Endometrial microvascular endothelial cells (primary cell): ENCODE results near the gene NAA60. TPM values are rescaled to one million over a fixed set of nuclear protein-coding genes. Genes with fewer than 3 reads are reported as not detected.

ENCODE experiments used
- in situ Hi-C: cut with HindIII; loops from 2 replicates; pipeline ENCODE4 v1.10.0; 2017; ENCODE audit warnings: low sequenced_read_pairs, low pct_unique_long_range_greater_than_20kb; ENCODE audit errors: inconsistent ontology term
- total RNA-seq: library from RNA; depleted of rRNA; stranded (reverse); fragments of >200 nt; gene quantifications from one replicate; pipeline ENCODE4 v1.2.3, GENCODE V29; 2015; ENCODE audit errors: inconsistent ontology term

NAA60 gene
- total RNA-seq, 1 donor from 2014 or later, result 14.8 TPM

DNA sequence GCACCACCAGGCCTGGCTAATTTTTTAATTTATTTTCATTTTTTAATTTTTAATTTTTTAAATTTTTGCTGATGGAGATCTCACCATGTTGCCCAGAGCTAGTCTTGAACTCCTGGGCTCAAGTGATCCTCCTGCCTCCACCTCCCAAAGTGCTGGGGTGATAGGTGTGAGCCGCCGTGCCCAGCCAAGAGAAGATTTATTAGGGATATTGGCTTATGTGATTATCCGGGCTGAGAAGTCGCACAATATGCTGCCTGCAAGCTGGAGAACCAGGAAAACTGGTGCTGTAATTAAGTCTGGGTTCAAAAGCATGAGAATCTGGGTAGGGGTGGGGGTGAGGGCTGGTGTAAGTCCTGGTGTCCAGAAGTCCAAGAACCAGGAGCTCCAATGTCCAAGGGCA is 54.3 kb downstream of the NAA60 start:
- in situ Hi-C loops, result no loop called here

DNA sequence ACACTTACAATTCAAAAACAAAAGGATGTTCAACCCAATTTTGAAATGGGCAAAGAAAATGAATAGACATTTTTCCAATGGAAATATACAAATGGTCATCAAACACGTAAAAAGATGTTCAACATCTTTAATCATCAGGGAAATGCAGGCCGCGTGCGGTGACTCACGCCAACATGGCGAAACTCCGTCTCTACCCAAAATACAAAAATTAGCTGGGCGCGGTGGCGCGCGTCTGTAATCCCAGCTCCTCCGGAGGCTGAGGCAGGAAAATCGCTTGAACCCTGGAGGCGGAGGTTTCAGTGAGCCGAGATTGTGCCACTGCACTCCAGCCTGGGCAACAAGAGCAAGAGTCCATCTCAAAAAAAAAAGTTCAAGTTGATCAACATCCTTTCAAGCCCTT is 55.5 kb downstream of the NAA60 start:
- in situ Hi-C loops, result no loop called here

DNA sequence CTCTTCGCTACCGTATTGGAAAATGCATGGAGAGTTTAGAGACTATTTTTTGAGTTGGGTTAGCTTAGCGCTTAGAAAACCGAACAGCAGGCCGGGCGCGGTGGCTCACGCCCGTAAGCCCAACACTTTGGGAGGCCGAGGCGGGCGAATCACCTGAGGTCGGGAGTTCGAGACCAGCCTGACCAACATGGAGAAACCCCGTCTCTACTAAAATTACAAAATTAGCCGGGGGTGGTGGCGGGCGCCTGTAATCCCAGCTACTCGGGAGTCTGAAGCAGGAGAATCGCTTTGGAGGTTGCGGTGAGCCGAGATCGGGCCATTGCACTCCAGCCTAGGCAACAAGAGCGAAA is 57.9 kb downstream of the NAA60 start:
- in situ Hi-C loops, result loop anchor here (25.0 kb wide), 1 partner anchor 361 kb away; no protein-coding TSS in a partner anchor

DNA sequence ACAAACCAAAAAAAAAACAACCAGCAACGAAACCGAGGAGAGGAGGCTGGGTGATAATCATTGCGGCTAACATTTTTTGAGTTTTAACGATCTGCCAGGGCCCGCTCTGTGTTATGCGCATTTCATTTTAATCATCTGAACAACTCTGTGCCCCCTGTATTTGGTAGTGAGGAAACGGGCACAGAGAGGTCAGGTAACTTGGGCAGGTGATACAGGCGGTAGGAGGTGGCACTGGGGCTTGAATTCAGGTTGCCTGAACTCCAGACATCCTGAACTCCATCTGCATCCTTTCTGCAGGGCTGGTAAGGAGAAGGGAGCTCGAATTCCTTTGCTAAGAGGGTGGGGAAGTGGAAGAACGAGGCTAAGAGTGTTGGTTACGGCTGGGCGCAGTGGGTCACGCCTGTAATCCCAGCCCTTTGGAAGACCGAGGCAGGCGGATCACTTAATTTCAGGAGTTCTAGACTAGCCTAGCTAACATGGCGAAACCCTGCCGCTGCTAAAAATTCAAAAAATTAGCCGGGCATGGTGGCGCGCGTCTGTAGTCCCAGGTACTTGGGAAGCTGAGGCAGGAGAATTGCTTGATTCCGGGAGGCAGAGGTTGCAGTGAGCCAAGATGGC is 58.4 kb downstream of the NAA60 start:
- in situ Hi-C loops, result loop anchor here (25.0 kb wide), 1 partner anchor 360 kb away; no protein-coding TSS in a partner anchor

DNA sequence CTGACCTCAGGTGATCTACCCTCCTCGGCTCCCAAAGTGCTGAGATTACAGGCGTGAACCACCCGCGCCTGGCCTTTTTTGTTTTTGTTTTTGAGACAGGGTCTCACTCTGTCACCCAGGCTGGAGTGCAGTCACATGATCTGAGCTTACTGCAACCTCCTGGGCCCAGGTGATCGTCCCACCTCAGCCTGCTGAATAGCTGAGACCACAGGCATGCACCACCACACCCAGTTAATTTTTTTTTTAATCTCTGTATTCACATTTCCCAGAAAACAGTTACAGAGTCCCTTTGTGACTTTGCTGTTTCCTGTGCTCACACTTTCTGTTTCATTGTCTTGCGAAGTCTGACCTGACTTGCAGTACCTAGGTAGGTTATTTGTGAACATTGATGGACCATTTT is 60.0 kb downstream of the NAA60 start:
- in situ Hi-C loops, result loop anchor here (25.0 kb wide), 1 partner anchor 359 kb away; no protein-coding TSS in a partner anchor

DNA sequence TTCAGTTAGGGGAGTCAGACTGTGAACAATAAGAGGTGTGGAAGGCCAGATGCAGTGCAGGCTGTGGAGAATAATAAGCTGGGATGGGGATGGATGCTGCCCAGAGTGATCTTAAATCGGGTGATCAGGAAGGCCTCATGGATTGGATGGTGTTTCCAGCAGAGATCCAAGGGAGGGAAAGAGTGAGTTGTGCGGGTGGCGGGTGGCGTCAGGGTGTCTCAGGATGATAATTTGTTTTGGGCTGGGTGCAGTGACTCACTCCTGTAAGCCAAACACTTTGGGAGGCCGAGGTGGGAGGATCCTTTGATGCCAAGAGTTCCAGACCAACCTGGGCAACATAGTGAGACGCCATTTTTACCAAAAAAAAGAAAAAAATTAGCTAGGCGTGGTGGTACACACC is 65.3 kb downstream of the NAA60 start:
- in situ Hi-C loops, result loop anchor here (25.0 kb wide), 1 partner anchor 354 kb away; no protein-coding TSS in a partner anchor

DNA sequence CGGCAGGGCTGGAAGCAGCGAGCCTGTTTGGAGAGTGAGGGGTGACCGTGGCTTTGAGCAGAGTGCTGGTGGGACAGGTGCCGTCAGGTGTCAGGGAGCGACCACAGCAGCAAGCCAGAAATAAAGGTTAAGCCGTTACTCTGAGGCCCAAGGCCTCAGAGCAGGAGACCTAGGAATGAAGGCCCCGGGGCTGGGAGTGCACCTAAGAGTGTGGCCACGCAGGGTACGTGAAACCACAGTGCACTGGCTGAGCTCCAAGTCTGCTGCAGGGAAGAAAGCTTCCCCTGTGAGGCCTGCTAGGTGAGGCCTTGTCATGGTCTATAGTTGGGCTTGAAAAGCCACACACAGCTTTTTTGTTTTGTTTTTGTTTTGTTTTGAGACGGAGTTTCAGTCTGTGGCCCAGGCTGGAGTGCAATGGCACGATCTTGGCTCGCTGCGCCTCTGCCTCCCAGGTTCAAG is 66.0 kb downstream of the NAA60 start:
- in situ Hi-C loops, result loop anchor here (25.0 kb wide), 1 partner anchor 353 kb away; no protein-coding TSS in a partner anchor

GRCh38 chr16:3510416-3510815 is 66.9 kb downstream of the NAA60 start:
- in situ Hi-C loops, result loop anchor here (25.0 kb wide), 1 partner anchor 352 kb away; no protein-coding TSS in a partner anchor

GRCh38 chr16:3511286-3512180 is 68.1 kb downstream of the NAA60 start:
- in situ Hi-C loops, result loop anchor here (25.0 kb wide), 1 partner anchor 351 kb away; no protein-coding TSS in a partner anchor

DNA sequence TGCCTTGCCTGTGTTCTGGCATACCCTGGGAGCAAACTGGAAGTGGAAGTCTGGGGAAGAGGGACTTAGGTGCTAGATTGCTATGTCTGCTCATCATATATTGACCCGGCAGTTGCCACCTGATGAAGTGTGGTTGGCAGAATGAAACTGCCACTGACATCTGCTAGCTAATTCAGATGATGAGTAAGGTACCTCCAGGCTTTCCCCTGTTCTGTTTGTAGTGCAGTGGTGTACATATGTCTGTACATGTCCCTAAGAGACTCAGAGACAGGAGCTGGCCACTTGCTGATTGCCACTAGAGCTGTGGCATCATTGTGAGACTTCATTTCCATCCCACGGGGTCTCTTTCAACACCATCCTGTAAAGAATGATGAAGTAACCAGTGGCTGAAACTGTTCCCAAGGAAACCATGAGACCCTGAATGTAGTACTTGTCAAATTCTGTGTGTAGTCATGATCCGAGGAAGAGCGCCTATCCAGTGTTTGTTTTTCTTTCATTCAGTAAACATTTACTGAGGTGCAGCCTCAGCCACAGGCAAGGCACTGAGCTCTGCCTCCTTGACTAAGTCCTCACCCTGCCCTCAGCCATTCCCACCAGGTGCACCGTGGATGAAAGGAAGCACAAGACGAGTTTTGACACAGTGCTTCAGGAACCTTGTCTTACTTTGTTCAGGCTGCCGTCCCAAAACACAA is 70.6 kb downstream of the NAA60 start:
- in situ Hi-C loops, result loop anchor here (25.0 kb wide), 1 partner anchor 348 kb away; no protein-coding TSS in a partner anchor

DNA sequence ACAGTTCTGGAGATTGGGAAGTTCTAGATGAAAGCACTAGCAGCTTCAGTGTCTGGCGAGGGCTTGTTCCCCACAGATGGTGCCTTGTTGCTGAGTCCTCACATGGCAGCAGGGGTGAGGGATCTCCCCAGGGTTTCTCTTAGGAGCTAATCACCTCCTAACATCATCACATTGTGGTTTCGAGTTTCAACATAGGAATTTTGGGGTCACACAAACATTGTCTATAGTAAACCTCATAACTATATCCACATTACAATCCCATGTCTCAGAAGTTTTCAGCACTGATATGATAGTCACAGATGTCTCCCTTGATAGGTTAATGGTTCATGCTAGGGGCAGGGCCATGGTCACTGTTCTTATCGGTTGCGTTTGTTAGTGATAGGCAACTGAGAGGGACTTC is 71.1 kb downstream of the NAA60 start:
- in situ Hi-C loops, result loop anchor here (25.0 kb wide), 1 partner anchor 348 kb away; no protein-coding TSS in a partner anchor

DNA sequence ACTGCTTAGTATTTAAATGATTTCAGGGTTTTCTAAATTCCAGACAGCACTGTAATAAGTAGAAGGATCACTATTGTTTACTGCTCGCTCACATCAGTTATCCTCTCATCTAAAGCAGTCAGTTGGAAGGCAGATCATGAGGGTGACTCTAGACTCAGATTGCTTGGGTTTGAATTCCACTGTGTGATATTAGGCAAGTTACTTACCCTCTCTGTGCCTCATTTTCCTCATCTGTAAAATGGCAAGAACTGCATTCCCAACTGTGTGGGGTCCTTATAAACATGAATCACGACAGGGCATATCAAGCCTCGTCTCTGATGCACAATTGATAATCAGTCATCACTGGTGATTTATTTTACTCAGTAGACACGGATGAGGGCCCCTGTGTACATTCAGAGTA is 72.4 kb downstream of the NAA60 start:
- in situ Hi-C loops, result loop anchor here (25.0 kb wide), 1 partner anchor 346 kb away; no protein-coding TSS in a partner anchor

GRCh38 chr16:3518292-3518985 is 75.0 kb downstream of the NAA60 start:
- in situ Hi-C loops, result loop anchor here (25.0 kb wide), 1 partner anchor 344 kb away; no protein-coding TSS in a partner anchor

DNA sequence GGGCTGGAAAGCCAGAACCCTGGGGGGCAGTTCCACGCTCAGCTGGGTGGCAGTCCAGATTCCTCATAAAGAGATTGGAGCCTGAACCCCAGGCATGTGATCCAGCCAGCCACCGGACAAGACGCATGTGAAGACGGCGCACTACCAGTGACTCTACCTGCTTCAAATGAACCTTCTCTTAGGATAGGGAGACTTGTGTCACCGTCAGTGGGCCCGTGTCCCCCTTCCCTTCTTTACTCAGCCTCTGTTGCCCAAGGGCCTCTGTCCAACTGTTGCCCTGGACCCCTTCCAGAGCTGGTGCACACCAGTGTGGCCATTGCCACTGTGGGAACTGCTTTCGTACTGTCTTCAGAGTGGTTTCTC is 75.5 kb downstream of the NAA60 start:
- in situ Hi-C loops, result loop anchor here (25.0 kb wide), 1 partner anchor 343 kb away; no protein-coding TSS in a partner anchor

DNA sequence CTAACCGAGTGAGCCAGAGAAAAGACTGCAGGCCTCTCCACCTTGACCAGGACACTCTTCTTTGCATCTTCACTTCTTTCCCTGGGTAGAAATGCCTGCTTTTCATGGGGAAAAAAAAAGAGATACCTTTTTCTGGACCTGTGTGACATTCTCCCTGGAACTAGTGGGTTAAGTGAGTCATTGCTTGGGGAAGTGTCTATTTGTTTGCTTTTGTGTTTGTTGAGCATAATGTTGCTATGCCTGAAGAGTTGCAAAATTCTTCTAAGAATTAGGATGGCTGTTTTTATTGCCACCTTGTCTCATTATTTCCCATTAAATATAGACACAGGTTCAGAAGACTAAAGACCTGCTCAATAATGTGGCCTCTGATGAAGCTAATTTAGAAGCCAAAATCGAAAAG is 76.1 kb downstream of the NAA60 start:
- in situ Hi-C loops, result loop anchor here (25.0 kb wide), 1 partner anchor 343 kb away; no protein-coding TSS in a partner anchor

DNA sequence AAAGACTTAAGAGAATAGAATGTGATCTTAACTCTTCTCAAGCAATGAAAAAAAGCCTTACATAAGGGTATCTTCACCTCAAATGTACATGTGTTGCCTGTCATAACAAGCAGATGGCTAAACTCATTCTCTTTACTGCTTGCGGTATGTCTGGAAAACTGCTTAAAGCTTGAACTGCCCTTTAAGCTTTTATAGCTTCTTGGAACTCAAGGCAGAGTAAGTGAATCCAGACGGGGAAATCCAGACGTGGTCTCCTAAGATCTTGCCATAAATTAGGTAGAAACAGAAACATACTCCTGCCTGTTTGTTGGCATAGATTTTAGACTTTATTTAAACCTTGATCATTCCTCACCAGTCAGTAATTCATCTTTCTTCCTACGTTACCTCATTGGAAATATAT is 76.9 kb downstream of the NAA60 start:
- in situ Hi-C loops, result loop anchor here (25.0 kb wide), 1 partner anchor 342 kb away; no protein-coding TSS in a partner anchor

- in situ Hi-C loops, result loop anchor here (25.0 kb wide), 1 partner anchor 341 kb away; no protein-coding TSS in a partner anchor
Measured at GRCh38 chr16:3520841-3521240, 77.4 kb downstream of the NAA60 start.

GRCh38 chr16:3523281-3523680 is 79.8 kb downstream of the NAA60 start:
- in situ Hi-C loops, result loop anchor here (25.0 kb wide), 1 partner anchor 339 kb away; no protein-coding TSS in a partner anchor
